Neural cell (in vitro differentiated cells): ENCODE measurements around the gene CALY.

ENCODE experiments used
- CTCF ChIP-seq: fragments of 450-650 bp; IDR thresholded peaks from 2 replicates; pipeline ENCODE4 v1.5.1; 2014; ENCODE audit warnings: antibody characterized with exemption, mild to moderate bottlenecking, moderate library complexity; ENCODE audit not compliant: poor library complexity, severe bottlenecking
- EP300 ChIP-seq: fragments of 450-650 bp; conservative IDR thresholded peaks from 2 replicates; pipeline ENCODE4 v1.6.1; 2014; ENCODE audit warnings: antibody characterized with exemption, mild to moderate bottlenecking, moderate library complexity; ENCODE audit not compliant: poor library complexity, severe bottlenecking
- EZH2 ChIP-seq: fragments of 200-600, 300-800 bp; shearing (Covaris generic), sonication (generic); IDR thresholded peaks from 2 replicates; pipeline ENCODE4 v1.6.1; 2014; ENCODE audit warnings: antibody characterized with exemption, low read length, borderline replicate concordance, mild to moderate bottlenecking; ENCODE audit not compliant: insufficient read depth, poor library complexity, severe bottlenecking
- POLR2AphosphoS5 ChIP-seq: IDR thresholded peaks from 2 replicates; pipeline ENCODE4 v1.6.1; 2012
- RAD21 ChIP-seq: fragments of 450-650 bp; conservative IDR thresholded peaks from 2 replicates; pipeline ENCODE4 v1.6.1; 2014; ENCODE audit warnings: antibody characterized with exemption, mild to moderate bottlenecking, moderate library complexity
- REST ChIP-seq: IDR thresholded peaks from 2 replicates; pipeline ENCODE4 v1.6.1; 2012; ENCODE audit warnings: borderline replicate concordance
- TAF1 ChIP-seq: IDR thresholded peaks from 2 replicates; pipeline ENCODE4 v1.6.1; 2012; ENCODE audit warnings: low read depth

GRCh38 chr10:133310789-133311188, 25.9 kb downstream of the CALY start:
- TF ChIP-seq CTCF, result no peak
- TF ChIP-seq RAD21, result no peak
- no peak for TF ChIP-seq REST
- no peak for TF ChIP-seq POLR2AphosphoS5
- no peak for TF ChIP-seq EZH2
- no peak for TF ChIP-seq TAF1
- TF ChIP-seq EP300, result no peak
